Central memory CD8-positive, alpha-beta T cell (primary cell): ENCODE data around the gene BRD3OS.
A peak's percentile ranks its signal among the peaks of the same experiment; 100 is the strongest.
"Not testable (repeated sequence)": the region's sequence is repeated elsewhere in the genome, so short reads cannot be mapped to it uniquely, and the experiment has no call there.

Experiments
- ATAC-seq: fragments of 150-1000 bp; cut with Tn5 transposase; replicated peaks from 2 replicates; pipeline ENCODE4 v1.10.0; 2022; ENCODE audit warnings: mild to moderate bottlenecking, moderate FRiP score, moderate number of reproducible peaks; ENCODE audit not compliant: poor library complexity, severe bottlenecking; ENCODE audit errors: extremely low read depth
- DNase-seq, 2 donors: peaks; one replicate each; pipeline ENCODE4 v3.0.0; 2021; ENCODE audit warnings: low spot score in 2 of 2
- H3K27ac Mint-ChIP-seq: one replicate; pipeline ENCODE4 v1.8.0; 2022; ENCODE audit warnings: low read depth, mild to moderate bottlenecking, moderate library complexity, mixed read lengths
- H3K27me3 Mint-ChIP-seq: one replicate; pipeline ENCODE4 v1.8.0; 2022; ENCODE audit warnings: mixed read lengths
- H3K36me3 Mint-ChIP-seq: one replicate; pipeline ENCODE4 v1.8.0; 2022; ENCODE audit warnings: mild to moderate bottlenecking, moderate library complexity, mixed read lengths; ENCODE audit not compliant: insufficient read depth
- H3K4me1 Mint-ChIP-seq: one replicate; pipeline ENCODE4 v1.8.0; 2022; ENCODE audit warnings: mixed read lengths
- H3K4me3 Mint-ChIP-seq: one replicate; pipeline ENCODE4 v1.8.0; 2022; ENCODE audit warnings: mild to moderate bottlenecking, moderate library complexity, mixed read lengths
- H3K9me3 Mint-ChIP-seq: one replicate; pipeline ENCODE4 v1.8.0; 2022; ENCODE audit warnings: mixed read lengths

BRD3OS gene

DNA sequence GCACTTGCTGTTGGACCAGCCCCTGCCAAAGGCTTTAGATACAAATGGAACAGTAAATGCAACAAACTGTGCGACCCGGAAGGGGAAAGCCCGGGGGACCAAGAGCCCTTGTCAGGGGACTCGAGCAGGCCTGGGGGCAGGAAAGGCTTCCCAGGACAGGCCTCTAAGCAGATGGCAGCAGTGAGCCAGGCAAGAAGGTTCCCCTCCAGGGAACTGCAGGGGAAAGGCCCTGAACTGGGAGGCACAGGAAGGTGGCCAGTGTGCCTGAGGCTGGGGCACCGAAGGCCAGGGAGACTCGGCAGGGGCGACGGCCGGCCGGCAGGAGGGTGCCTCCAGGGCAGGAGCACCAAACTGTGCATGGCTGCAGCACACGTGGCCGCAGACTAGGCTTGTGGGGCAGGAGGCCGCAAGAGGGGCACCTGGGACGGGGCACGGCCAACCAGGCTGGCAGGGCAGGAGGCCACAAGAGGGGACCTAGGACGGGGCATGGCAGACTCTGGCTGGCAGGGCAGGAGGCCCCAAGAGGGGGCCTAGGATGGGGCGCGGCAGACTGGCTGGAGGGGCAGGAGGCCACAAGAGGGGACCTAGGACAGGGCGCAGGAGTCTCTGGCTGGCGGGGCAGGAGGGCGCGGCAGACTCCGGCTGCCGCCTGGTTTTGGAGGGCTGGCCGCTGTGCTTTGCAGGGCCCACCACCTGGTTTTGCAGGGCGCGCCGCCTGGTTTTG is 43.2 kb upstream of the BRD3OS start:
- DNase-seq, result no peak
- no peak overlapping the region for H3K4me3 Mint-ChIP-seq
- H3K36me3 Mint-ChIP-seq, result no peaks in the 10 kb centered on the region
- no peak overlapping the region for H3K27ac Mint-ChIP-seq
- H3K9me3 Mint-ChIP-seq, result no peaks in the 10 kb centered on the region
- no peak for ATAC-seq
- no peaks in the 10 kb centered on the region for H3K4me1 Mint-ChIP-seq
- H3K27me3 Mint-ChIP-seq, result no peaks in the 10 kb centered on the region

DNA sequence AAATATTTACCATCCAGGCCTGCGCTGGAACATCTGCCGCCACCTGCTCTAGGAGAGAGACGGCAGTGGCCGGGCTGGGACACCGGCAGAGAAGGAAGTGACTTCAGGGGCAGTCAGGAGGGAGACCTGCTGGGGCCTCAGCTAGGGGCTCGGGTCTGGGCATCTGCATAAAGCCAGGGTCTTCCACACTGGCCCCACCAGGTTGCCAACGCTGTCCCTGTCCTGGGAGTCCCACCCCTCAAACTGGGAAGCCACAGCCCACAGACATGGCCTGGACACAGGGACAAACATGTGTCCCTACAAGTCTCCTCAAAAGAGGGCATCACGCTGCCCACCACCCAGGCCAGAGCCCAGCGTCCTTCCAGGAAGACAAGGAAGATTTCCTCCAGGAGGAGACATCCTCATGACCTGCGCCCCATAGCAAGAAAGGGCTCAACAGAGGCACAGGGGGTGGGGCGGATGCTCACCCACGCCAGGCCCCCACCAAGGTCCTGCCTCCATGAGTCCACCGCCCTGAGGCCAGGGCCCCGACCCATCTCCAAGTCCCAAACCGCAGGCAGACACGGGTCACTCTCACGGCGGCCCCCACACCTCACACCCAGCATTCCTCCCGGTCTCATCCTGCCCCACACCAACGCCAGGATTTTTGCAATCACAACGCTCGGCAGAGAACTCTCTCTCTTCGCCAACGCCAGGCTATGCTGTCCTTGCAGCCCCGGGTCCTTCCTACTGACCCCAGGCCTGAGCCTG is 42.1 kb upstream of the BRD3OS start:
- ATAC-seq (no peak), DNase-seq (no peak)
- no peaks in the 10 kb centered on the region for H3K9me3 Mint-ChIP-seq
- peak overlapping the region; percentile 63 for H3K27ac Mint-ChIP-seq
- H3K36me3 Mint-ChIP-seq, result no peaks in the 10 kb centered on the region
- H3K4me3 Mint-ChIP-seq, result no peak overlapping the region
- no peaks in the 10 kb centered on the region for H3K27me3 Mint-ChIP-seq
- H3K4me1 Mint-ChIP-seq, result no peaks in the 10 kb centered on the region

DNA sequence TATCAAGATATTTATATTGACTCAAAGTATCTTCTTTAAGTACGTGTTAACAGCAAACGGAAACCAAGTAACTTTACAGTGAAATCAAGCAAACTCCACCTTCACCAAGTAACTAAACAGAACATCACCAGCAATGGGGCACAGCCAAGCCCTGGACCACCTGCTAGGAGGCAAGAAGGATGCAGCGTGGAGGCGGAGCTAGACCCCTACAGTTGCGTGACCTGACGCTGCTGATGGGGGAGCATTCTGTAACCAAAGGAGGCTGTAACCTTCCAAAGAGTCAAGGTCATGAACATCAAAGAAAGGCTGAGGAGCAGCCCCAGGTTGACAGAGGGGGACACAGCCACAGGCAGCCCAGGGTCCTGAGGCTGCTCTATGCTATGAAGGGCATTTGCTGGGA is 39.2 kb upstream of the BRD3OS start:
- peaks cover 16% of the 10 kb centered on the region for H3K27me3 Mint-ChIP-seq
- DNase-seq, result no peak
- H3K4me1 Mint-ChIP-seq, result no peaks in the 10 kb centered on the region
- no peak overlapping the region for H3K27ac Mint-ChIP-seq
- H3K4me3 Mint-ChIP-seq, result no peak overlapping the region
- H3K9me3 Mint-ChIP-seq, result no peaks in the 10 kb centered on the region
- ATAC-seq, result no peak
- no peaks in the 10 kb centered on the region for H3K36me3 Mint-ChIP-seq

DNA sequence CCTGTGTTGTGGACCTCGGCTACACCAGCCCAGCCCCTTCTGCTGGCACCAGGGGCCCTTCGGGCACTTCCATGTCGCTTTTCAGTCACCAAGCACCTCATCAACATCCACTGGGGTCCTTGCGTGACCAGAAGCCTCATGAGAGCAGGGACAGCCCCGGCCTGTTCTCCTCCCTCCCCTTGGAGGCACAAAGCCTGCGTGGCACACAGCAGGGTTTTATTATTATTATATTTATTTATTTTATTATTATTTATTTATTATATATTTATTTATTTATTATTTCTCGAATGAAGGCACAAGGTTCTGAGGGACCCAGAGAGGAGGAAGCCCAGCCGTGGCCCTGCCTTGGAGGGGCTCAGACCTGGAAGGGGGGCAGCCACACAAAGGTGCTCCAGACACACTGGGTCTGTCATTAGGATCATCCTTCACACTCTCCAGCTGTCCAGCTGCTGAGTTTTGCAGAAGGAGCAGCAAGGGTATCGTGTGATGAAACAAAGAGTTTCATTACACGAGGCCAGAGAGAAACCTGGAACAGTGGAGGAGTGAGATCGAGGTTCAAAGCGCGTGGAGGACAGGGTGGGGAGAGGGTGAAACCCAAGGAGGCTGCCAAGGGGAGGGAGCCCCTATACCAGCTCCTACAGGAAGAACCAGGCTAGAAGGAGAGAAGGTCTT is 38.4 kb upstream of the BRD3OS start:
- DNase-seq, result no peak
- Mint-ChIP-seq H3K9me3 (no peaks in the 10 kb centered on the region), H3K27me3 (peaks cover 17% of the 10 kb centered on the region), H3K36me3 (no peaks in the 10 kb centered on the region), H3K27ac (peak overlapping the region; percentile 11), H3K4me1 (no peaks in the 10 kb centered on the region), H3K4me3 (no peak overlapping the region)
- no peak for ATAC-seq

DNA sequence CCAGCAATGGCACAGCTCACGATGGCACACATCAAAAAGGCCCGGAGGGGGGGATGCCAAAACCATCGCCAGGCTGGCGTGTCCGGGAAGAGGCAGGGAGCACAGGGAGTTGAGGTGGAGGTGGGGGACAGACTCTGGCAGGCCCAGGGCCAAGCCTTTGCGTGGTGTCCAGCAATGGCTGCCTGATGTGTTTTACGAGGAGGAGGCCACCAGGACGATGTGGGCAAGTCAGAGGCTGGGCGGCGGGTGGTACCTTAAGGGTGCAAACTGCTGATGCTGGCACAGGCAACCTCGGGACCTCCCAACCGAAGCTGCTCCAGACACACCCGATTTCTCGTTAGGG is 37.9 kb upstream of the BRD3OS start:
- ATAC-seq (no peak), DNase-seq (no peak)
- H3K36me3 Mint-ChIP-seq, result no peaks in the 10 kb centered on the region
- H3K27me3 Mint-ChIP-seq, result peaks cover 17% of the 10 kb centered on the region
- H3K4me3 Mint-ChIP-seq, result no peak overlapping the region
- H3K4me1 Mint-ChIP-seq, result no peaks in the 10 kb centered on the region
- peak overlapping the region; percentile 11 for H3K27ac Mint-ChIP-seq
- H3K9me3 Mint-ChIP-seq, result no peaks in the 10 kb centered on the region

DNA sequence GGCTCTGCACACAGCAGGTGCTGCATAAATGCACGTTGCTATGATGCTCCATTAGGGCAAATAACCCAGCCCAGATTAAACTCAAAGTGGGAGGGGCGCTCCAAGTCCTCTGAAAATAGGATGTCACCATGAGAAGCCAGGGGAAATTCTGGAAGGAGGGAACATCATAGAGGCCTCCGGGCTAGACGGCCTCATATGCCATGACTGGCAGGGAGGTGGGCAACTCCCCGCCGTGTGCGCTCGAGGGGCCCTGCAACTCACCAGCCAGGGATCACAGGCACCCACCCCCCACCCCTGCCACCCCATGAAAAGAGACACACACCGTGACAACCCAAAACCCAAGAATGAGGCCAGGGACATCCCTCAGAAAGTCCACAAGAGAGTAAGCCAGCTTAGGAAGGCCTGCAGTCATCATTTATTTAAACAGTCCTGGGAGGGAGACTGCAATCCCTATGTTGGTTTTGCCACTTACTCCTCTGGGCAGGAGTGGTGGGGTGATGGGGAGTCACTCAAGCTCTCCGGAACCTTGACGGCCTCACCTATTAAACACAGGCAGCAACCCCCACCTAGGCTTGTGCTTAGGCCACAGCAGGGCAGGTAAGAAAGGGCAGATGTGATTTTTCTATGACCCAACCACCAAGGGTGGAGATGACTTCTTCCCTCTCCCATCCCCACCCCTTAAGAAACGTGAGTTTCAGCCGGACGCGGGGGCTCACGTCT is 37.2 kb upstream of the BRD3OS start:
- no peak for DNase-seq
- no peak overlapping the region for H3K4me3 Mint-ChIP-seq
- no peaks in the 10 kb centered on the region for H3K9me3 Mint-ChIP-seq
- H3K4me1 Mint-ChIP-seq, result no peaks in the 10 kb centered on the region
- H3K27me3 Mint-ChIP-seq, result peaks cover 17% of the 10 kb centered on the region
- H3K27ac Mint-ChIP-seq, result no peak overlapping the region
- ATAC-seq, result no peak
- H3K36me3 Mint-ChIP-seq, result no peaks in the 10 kb centered on the region

DNA sequence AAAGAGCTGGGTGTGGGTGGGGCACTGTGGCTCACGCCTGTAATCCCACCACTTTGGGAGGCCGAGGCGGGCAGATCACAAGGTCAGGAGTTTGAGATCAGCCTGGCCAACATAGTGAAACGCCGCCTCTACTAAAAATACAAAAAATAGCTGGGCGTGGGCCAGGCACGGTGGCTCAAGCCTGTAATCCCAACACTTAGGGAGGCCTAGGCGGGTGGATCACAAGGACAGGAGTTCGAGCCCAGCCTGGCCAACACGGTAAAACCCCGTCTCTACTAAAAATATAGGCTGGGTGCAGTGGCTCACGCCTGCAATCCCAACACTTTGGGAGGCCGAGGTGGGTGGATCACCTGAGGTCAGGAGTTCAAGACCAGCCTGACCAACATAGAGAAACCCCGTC is 36.5 kb upstream of the BRD3OS start:
- not testable (repeated sequence) for H3K4me3 Mint-ChIP-seq, H3K9me3 Mint-ChIP-seq, H3K36me3 Mint-ChIP-seq, ATAC-seq, H3K27ac Mint-ChIP-seq, H3K4me1 Mint-ChIP-seq, DNase-seq
- peaks cover 17% of the 10 kb centered on the region for H3K27me3 Mint-ChIP-seq

DNA sequence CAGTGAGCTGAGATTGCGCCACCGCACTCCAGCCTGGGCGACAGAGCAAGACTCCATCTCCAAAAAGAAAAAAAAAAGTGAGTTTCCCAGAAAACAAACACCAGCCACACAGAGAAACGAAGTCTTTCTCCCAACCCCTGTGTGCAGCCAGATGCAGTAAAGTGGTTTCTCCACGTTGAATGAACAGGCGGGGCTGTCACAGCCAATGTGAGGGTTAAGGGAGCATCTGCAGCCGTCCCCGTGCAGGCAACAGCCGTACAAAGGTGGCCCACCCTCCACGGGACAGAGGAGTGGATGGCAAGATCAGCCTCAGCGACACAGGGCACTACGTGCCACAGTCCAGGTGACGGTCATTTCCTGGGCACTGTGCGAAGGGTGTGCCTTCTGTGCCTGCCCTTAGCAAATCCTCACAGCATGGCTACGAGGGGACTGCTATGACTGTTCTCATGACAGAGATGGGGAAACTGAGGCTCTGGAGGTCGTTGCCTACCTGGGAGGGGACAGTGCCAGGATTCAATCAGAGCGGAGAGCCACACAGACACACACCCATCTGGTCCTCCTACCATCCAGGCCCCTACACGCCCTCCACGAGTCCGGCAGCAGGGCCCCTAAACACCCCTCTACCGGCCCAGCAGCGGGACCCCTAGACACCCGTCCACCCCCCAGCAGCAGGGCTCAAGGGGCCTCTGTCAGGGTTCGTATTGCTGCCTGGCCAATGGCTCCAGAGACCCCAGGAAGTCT is 35.5 kb upstream of the BRD3OS start:
- ATAC-seq, result no peak
- peaks cover 1% of the 10 kb centered on the region for H3K36me3 Mint-ChIP-seq
- H3K4me3 Mint-ChIP-seq, result peak overlapping the region; percentile 51
- H3K4me1 Mint-ChIP-seq, result no peaks in the 10 kb centered on the region
- no peak for DNase-seq
- no peak overlapping the region for H3K27ac Mint-ChIP-seq
- no peaks in the 10 kb centered on the region for H3K9me3 Mint-ChIP-seq
- H3K27me3 Mint-ChIP-seq, result peaks cover 17% of the 10 kb centered on the region

DNA sequence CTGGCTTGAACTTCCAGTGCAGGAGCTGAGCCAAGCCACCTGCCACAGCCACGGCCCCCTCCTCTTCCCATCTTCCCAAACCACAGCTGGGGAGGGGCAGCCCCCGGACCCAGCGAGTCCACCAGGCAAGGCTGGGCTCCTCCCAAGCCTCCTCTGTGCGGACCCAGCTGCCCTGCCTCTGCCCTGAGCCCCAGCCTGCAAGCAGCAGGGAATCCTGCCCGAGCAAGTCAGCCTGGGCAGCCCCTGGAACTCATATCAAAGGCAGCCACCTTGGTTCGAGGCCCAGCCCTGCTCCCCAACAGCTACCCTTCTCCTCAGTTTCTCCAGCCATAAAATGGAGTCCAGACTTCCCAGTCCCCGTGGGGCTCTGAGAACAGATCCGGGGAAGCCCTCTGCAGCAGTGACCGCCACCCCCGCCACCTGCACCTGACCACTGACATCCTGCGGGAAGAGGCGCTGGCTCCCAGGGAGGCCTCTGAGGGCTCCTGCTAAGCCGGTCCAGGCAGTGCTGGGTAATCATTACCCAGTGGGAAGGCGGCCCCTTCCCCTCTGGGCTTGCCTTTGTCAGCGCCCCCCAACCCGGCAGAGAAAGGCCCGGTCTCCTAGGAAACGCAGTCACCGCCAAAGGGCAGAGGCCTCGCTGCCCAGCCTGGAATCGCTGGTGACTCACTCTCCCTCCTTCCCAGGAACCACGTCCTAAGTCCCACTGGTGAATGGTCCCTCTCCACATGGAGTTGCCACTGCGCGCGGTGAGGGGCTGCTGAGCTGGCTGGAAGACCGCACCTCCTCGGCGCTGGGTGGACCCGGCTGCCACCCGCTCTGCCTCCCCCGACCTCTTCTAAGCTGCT is 34.7 kb upstream of the BRD3OS start:
- no peak for DNase-seq
- H3K4me3 Mint-ChIP-seq, result peak overlapping the region; percentile 42

DNA sequence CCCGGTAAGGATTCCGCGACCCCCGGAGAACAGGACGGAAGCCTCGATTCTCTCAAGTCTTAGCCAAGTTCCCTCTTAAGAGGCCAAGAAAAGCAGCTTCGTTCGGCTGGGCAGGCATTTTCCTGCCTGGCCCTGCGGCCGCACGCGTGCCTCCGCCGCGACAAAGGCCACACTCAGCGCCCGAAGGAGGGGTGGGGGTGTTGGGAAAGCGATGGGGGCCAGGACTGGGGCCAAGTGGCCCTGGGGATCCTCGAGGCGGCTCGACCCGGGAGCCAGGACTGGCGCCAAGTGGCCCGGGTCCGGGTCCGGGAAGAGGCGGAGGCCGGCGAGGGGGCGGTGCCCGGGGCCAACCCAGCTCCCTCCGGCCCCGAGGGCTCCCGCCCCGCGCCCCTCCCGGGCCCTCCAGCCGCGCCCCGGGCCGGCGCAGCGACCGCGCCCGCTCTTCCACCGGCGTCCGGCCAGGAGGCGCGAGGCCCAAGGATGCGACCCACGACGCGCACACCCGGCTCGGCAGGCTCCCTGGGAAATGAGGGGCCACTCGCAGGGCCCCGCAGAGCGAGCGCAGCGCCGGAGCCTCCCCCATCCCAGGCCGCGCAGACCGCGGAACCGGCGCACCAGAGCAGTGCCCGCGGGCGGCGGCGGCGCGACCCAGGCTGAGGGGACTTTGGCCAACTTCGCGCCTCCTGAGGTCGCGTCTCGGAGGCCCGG is 33.9 kb upstream of the BRD3OS start:
- ATAC-seq, result no peak
- Mint-ChIP-seq H3K27me3 (peaks cover 17% of the 10 kb centered on the region), H3K4me3 (peak overlapping the region; percentile 42), H3K4me1 (no peaks in the 10 kb centered on the region), H3K9me3 (no peaks in the 10 kb centered on the region), H3K36me3 (peaks cover 1% of the 10 kb centered on the region), H3K27ac (no peak overlapping the region)
- DNase-seq, result no peak

More for the DNA sequence above, 34.7 kb upstream of the BRD3OS start:
- H3K36me3 Mint-ChIP-seq, result peaks cover 1% of the 10 kb centered on the region
- H3K4me1 Mint-ChIP-seq, result no peaks in the 10 kb centered on the region
- ATAC-seq, result no peak
- peaks cover 17% of the 10 kb centered on the region for H3K27me3 Mint-ChIP-seq
- no peak overlapping the region for H3K27ac Mint-ChIP-seq
- H3K9me3 Mint-ChIP-seq, result no peaks in the 10 kb centered on the region
